HG03103 (cell line): Measurements from ENCODE around the gene TAOK1.
"Not testable (repeated sequence)": the region's sequence is repeated elsewhere in the genome, so short reads cannot be mapped to it uniquely, and the experiment has no call there.

Experiments used
- ATAC-seq: cut with Tn5 transposase; IDR thresholded peaks from one replicate; pipeline ENCODE4 v1.9.1; 2021; ENCODE audit warnings: low read depth; ENCODE audit not compliant: unreplicated experiment

Gene TAOK1

DNA sequence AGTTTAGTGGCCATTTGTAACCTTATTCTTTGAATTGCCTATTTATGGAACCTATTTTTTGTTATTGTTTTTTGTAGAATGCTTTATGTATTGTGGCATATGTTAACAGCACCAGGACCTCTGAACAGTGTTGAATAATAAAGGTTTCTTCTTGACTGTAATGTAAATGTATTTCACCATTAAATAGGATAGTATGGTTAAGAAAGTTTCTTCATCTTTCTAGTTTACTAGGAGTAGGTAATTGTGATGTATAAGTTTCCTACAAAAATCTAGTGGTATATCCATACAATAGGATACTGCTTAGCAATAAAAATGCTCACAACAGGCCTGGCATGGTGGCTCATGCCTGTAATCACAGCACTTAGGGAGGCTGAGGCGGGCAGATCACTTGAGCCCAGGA lies 52.3 kb downstream of the TAOK1 start:
- ATAC-seq = no peak

DNA sequence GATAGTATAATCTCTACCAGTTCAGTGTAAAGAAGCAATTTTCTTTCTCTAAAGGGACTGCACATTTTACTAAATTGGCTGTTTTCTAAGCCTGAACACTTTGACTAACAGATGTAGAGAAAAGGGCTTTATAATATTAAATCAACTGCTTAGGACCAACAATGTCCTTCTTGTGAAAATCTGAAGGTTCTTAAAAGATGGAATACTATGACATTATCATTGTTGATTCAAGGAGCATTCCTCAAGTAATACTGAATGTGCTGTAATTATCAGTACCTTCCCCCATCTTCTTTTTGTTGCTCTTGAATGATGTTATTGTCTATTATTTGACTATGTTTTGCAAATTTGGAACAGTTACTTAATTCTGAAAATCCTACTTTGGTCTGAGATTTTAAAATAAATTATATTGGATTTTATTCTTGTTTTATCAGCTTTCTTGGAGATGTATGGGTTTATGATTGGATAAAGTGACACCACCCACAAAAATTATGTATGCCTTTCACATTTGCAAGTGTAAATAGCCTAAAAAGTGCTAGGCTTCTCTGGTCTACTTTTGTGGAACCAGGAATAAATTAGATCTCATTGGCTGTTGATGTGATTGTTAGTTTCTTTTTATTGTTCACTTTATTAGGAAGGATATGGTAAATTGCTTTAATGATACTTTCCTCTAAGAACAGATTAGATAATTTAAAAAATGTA lies 53.0 kb downstream of the TAOK1 start:
- no peak for ATAC-seq

DNA sequence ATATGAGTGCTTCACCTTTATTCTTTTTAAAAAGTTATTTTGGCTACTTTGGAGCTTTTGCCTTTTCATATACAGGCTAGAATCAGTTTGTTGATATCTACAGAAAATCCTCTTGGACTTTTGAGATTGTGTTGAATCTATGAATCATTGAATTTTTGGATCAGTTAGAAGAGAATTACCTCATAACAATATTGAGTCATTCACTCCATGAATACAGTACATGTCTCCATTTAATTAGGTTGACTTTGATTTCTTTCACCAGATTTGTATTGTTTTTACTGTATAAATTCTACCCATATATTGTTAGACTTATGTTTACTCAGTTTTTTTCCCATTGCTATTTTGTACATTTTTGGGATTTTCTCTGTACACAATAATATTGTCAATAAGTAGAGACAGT lies 54.4 kb downstream of the TAOK1 start:
- ATAC-seq = no peak

DNA sequence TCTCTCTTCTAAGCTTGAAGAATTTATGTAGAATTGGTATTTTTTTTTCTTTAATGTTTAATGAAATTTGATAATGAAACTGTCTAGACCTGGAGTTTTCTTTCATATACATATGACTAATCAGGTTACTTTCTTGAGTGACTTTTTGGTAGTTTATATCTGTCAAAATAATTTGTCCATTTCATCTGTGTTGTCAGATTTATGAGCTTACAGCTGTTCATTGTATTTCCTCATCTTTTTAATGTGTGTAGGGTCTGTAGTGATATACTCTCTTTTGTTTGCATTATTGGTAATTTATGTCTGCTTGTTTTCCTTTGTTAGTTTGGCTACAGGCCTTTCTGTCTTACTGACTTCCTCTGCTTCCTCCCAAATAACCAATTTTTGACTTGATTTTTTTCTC lies 55.7 kb downstream of the TAOK1 start:
- ATAC-seq = no peak

DNA sequence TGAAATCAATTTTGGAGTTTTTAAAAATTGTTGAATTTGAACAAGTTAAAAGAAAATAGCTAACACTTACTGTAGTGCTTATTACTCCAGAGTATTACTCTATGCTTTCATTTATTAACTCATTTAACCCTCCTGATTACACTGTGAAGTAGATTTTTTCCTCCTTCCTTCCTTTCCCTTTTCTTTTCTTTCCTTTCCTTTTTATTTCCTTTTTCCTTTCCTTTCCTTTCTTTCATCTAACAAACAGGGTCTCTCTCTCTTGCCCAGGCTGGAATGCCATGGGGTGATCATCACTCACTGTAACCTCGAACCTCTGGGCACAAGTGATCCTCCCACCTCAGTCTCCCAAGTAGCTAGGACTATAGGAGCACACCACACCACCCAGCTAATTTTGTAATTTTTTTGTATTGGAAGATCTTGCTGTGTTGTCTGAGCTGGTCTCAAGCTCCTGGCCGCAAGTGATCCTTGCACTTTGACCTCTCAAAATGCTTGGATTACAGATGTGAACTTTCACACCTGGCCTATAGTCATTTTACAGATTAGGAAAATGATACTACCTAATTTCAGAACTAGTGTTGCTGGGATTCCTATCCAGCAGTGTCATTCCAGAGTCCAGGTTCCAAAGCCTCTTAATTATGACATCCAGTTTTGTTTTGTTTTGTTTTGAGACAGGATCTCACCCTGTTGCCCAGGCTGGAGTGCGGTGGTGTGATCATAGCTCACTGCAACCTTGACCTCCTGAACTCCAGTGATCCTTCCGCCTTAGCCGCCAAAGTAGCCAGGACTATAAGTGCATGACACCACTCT lies 59.9 kb downstream of the TAOK1 start:
- ATAC-seq = no peak

DNA sequence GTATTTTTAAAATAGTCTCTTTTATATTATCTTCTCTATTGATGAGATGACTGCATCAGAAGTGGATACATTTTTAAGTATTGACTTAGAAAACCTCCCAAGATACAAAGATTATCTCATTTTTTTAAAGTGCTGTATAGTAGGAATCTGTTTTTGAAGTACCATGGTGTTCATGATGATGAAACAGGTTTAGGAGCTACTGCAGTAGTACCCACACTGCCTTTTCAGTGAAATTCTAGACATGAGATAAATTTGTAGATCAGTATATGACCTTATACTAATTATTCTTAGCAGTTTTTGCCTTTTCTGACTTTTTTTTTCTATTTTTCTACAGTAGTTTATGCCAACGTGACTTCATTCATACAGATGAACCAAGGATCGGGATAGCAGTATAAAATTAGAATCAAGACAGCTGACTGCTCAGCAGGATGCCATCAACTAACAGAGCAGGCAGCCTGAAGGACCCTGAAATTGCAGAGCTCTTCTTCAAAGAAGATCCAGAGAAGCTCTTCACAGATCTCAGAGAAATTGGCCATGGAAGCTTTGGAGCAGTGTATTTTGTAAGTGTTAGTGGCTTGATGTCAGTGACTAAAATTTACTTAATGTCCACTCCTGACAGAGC lies 61.1 kb downstream of the TAOK1 start:
- no peak for ATAC-seq

DNA sequence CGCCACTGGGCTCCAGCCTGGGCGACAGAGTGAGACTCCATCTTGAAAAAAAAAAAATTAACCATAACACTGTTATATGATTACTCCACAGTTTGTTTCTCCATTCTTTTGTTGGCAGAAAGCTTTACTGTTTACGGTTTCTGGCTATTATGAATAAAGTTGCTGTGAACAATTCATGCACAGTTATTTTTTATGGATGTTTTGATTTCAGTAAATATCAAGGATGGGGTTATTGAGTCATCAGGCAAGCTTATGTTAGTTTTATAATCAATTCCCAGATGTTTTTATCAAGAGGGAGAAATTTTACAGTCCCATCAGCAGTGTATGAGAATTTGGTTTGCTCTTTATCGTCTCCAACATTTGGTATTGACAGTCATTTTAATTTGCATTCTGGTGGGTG lies 67.9 kb downstream of the TAOK1 start:
- ATAC-seq = no peak

DNA sequence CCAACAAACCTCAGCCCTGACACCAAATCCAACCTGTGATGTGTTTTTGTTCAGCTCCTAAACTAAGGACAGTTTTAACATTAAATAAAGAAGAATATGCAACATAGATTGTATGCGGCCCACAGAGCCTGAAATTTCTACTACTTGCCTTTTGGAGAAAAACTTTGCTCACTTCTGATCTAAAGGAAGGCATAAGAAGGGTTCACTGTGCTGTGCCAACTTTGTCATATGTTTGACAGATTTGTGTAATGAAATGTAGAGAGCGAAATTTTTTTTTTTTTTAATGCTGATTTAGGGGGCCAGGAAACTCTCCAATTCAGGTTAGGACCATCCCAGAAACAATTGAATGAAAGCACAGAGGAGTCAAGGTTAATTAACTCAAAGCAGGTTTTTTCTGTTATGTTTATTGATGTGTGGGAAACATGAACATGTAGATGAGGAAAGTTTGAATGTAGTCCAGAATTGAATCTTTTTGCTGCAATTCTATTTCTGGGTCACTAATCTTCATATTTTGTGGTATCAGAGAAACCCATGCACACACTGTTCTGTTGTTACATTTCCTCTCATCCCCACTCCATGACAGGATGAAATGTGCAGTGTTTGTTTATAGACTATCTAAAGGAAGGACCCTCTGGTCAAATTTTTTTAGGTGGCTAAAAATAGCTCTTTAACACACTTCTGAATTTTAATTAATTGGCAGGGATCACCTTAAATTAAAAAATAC lies 71.5 kb downstream of the TAOK1 start:
- no peak for ATAC-seq

DNA sequence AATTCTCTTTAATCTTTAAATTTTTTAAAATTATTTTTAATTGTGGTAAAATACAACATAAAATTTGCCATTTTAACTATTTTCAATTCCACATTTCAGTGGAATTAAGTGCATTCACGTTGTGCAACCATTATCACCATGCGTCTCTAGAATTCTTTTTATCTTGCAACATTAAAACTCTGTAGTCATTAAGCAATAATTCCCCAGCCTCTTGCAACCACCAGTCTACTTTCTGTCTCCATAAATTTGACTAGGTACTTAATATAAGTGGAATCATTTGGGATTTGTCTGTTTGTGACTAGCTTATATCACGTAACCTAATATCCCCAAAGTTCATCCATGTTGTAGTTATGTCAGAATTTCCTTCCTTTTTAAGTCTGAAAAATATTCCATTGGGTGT lies 79.1 kb downstream of the TAOK1 start:
- ATAC-seq = no peak

DNA sequence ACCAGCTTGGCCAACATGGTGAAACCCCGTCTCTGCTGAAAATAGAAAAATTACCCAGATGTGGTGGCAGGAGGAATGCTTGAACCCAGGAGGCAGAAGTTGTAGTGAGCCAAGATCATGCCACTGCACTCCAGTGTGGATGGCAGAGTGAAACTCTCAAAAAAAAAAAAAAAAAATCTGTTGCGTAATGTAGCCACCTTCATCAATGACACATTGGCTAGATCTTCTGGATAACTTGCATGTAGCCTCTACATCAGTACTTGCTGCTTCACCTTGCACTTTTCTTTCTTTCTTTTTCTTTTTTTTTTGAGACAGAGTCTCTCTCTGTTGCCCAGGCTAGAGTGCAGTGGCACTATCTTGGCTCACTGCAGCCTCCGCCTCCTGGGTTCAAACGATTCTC lies 83.3 kb downstream of the TAOK1 start:
- ATAC-seq = not testable (repeated sequence)

DNA sequence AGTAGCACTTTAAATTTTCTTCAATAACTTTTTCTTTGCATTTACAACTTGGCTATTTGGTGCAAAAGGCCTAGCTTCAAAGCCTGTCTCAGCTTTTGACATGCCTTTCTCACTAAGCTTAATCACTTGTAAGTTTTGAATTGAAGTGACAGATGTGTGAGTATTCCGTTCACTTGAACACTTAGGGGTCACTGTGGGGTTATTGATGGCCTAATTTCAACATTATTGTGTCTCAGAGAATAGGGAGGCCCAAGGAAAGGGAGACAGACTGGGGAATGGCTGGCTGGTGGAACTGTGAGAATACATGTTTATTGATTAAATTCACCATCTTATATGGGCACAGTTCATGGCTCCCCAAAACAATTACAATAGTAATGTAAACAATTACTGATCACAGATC lies 84.1 kb downstream of the TAOK1 start:
- no peak for ATAC-seq

DNA sequence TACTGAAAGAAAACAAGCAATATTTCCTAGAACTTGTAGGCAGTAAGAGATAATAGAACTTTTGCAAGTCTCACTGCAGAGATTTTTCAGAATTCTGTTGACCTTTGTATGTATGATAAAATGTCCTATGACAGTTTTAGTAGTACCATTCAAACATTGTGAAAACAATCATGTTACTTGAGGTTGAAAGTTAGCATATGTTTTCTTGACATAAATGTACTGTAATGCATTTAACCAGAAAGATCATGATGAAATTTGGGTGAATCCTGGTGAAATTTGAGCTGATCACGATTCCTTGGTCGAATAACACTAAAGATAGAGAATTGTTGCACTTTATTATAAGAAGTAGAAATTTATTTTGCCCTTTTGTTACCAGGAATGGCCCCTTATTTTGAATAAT lies 85.7 kb downstream of the TAOK1 start:
- no peak for ATAC-seq

DNA sequence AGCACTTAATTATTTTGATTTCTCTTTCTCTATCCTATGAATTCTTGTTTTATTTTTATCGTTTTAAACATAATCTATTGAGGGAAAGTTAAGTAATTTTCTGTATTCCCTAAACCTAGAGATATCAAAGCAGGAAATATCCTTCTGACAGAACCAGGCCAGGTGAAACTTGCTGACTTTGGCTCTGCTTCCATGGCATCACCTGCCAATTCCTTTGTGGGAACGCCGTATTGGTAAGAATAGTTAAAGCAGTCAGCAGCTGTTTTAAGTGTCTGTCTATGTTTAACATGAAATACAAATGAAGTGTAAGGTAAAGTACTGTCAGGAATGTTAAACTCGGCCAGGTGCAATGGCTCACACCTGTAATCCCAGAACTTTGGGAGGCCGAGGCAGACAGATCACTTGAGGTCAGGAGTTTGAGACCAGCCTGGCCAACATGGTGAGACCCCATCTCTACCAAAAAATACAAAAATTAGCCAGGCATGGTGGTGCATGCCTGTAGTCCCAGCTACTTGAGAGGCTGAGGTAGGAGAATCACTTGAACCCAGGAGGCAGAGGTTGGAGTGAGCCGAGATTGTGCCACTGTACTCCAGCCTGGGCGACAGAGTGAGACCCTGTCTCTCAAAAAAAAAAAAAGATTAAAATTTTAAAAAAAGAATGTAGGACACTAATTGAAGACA lies 90.2 kb downstream of the TAOK1 start:
- not testable (repeated sequence) for ATAC-seq

DNA sequence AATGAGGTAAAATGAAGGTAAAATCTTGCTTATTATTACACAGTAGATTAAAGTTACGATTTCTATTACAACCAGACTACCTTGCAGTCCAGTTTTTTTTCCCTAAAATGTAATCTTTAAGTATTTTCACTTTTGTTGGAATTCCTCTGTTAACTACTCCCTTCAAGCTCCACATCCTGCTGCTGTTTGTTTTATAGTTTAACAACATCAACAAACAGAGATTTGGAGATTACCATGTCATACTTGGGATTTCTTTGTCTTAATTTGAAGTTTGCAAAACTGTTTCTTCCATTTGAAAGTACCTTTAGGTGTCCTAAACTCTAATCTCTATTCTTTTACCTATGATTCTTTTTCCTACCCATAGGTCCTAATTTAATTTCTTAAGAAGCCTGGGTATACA lies 93.3 kb downstream of the TAOK1 start:
- no peak for ATAC-seq

DNA sequence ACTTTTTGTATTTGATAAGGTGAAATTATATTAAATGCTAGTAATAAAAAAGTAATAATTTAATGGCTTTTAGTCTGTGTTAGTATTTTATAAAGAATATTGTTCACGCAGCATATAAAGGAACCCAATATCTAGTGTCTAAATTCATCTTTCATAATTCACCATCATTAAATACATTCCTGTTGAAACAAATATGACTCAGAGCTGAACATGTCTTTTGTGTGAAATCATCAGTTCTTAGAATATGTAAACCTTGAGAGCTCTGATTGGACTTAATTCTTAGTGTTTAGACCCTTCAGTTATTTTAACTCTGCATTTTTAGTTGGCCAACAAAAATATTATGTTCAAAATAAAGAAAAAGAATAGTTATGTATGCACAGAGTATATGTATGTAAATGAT lies 104.8 kb downstream of the TAOK1 start:
- no peak for ATAC-seq

DNA sequence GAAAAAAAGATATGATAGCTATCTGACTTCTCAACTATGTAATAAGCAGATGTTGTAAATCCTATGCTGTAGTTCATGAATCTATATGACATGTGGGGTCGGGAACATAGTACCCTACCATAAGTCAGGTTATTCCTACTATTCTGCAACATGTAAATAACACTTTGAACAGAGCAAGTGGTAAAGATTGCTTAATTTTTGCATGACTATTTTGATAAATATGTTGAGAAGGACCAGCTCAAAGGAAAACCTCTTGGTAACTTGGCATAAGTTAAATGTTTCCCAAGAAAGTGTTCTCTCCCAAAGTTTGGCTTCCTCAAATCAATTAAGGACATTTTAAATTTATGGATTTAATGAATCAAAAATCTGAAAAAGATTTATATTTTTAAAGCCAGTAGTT lies 114.5 kb downstream of the TAOK1 start:
- no peak for ATAC-seq

DNA sequence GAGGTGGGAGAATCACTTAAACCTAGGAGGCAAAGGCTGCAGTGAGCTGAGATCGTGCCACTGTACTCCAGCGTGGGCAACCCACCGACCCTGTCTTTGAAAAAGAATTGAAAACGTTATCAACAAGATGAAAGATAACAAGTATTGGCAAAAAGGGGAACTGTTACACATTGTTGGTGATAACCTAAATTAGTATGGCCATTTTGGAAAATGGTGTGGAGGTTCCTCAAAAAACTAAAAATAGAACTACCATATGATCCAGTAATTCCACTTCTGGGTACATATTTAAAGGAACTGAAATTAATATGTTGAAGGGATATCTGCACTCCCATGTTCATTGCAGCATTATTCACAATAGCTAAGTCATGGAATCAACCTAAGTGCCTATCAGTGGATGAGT lies 115.7 kb downstream of the TAOK1 start:
- no peak for ATAC-seq

DNA sequence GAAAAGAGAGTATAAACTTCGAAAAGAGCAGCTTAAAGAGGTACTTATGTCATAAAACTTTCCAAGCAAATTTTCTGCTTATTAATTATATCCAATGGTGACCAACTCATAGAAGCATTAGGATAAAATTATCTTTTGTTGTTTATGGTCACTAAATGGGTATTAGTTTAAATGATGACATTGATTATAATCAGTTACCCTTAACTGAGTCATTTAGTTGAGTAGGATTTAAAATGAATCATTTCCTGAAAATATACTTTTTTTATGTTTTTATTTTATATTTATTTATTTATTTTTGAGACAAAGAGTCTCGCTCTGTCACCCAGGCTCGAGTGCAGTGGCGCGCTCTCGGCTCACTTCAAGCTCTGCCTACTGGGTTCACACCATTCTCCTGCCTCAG lies 120.8 kb downstream of the TAOK1 start:
- ATAC-seq = no peak

DNA sequence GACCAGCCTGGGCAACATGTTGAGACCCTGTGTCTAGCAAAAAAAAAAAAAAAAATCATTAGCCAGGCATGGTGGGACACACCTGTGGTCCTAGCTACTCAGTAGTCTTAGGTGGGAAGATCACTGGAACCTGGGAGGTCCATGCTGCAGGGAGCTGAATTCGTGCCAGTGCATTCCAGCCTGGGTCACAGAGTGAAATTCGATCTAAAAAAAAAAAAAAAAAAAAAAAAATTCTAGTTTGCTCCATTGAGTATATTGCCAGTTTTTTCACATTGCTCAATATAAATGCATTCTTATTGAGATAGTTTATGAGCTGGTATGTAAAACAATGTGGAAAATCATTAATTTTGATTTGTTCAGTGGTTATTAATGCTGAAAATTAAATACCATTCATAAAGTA lies 124.6 kb downstream of the TAOK1 start:
- ATAC-seq = no peak

DNA sequence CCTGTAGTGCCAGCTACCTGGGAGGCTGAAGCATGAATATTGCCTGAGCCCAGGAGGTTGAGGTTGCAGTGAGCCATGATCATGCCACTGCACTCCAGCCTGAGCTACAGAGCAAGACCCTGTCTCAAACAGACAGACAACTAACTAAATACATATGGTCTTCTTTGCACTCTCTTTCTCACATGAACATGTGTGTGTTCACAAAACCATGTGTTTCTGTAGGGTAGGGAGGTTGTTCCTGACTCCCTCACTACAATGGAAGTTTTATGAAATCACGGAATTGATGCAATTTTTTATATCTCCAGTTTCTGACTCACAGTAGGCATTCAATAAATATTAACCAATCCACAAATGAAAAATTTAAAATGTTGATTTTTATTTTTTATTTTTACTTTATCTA lies 128.2 kb downstream of the TAOK1 start:
- ATAC-seq = no peak

DNA sequence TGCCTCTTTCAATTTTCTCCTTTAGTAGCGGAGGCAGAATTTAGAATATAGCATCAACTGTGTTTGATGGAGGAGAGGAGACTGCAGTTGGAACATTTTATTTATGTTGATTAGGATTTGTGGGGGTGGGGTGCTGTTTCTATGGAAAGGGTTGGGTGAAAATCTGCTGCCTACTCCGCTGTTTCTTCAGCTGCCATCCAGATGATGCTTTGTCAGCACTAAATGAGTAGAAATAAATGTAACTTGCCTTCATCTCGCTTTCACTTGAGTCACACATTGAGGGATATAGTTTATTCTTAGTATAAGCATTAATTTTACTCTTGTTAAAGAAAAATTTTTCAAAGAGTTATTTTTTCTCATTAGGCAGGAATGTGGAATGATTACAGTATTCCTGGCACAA lies 134.5 kb downstream of the TAOK1 start:
- ATAC-seq = no peak
